SK-N-SH (cell line): Measurements from ENCODE around the gene CHST11. TPM values are rescaled to one million over a fixed set of nuclear protein-coding genes. Genes with fewer than 3 reads are reported as not detected.

Experiments
- CTCF ChIA-PET: fragments of 300-600, 350-600 bp; formaldehyde crosslinking; extraction: SDS; loops from one replicate; lab custom pipeline; 2021; lab: Yijun Ruan, JAX
- POLR2A ChIA-PET: fragments of 350-600 bp; sonication (Branson Sonifier 250); formaldehyde crosslinking; extraction: SDS; loops from one replicate; lab custom pipeline; 2020; ENCODE audit warnings: antibody characterized with exemption, inconsistent platforms; lab: Yijun Ruan, JAX
- DNase-seq: peaks from one replicate; pipeline ENCODE4 v3.0.0; 2012
- H2AFZ ChIP-seq: fragments of 200-600 bp; sonication (generic); 2 replicates; pipeline ENCODE4 v1.8.1; 2016; ENCODE audit warnings: antibody characterized with exemption, mild to moderate bottlenecking, low read depth
- H3F3A ChIP-seq: fragments of 200-600 bp; sonication (generic); replicated peaks from 2 replicates; pipeline ENCODE3; 2016; ENCODE audit warnings: antibody characterized with exemption, mild to moderate bottlenecking; ENCODE audit not compliant: insufficient read depth
- H3K27ac ChIP-seq, 2 experiments: fragments of 200-500 bp in 1 of 2; fragments of 200-600 bp in 1 of 2; sonication (Bioruptor generic) in 1 of 2; sonication (generic), shearing (Covaris generic) in 1 of 2; 2 replicates each; pipeline versions ENCODE4 v1.5.1 to v1.6.1; 2014 to 2016; ENCODE audit warnings: low read depth in 2 of 2, inconsistent platforms in 1 of 2, low read length in 1 of 2, mild to moderate bottlenecking in 1 of 2, mixed read lengths in 1 of 2
- H3K27me3 ChIP-seq: fragments of 200-600 bp; sonication (generic), shearing (Covaris generic); 2 replicates; pipeline ENCODE4 v1.6.1; 2016; ENCODE audit warnings: mixed run types; ENCODE audit not compliant: insufficient read depth
- H3K36me3 ChIP-seq, 2 experiments: fragments of 200-500 bp in 1 of 2; fragments of 200-600 bp in 1 of 2; sonication (Bioruptor generic) in 1 of 2; sonication (generic) in 1 of 2; replicated peaks in 1 of 2; 2 replicates each; pipeline versions ENCODE3 to v1.5.1; 2014 to 2016; ENCODE audit warnings: low read length in 1 of 2, mild to moderate bottlenecking in 1 of 2; ENCODE audit not compliant: insufficient read depth in 2 of 2, control insufficient read depth in 1 of 2
- H3K4me1 ChIP-seq, 2 experiments: fragments of 200-500 bp in 1 of 2; fragments of 200-600 bp in 1 of 2; sonication (Bioruptor generic) in 1 of 2; sonication (generic), shearing (Covaris generic) in 1 of 2; 2 replicates each; pipeline versions ENCODE4 v1.5.1 to v1.6.1; 2014 to 2016; ENCODE audit warnings: low read depth in 1 of 2, low read length in 1 of 2, mixed run types in 1 of 2; ENCODE audit not compliant: insufficient read depth in 2 of 2, control insufficient read depth in 1 of 2
- H3K4me2 ChIP-seq: fragments of 200-600 bp; sonication (generic), shearing (Covaris generic); 2 replicates; pipeline ENCODE4 v1.6.1; 2017; ENCODE audit warnings: mixed run types
- H3K4me3 ChIP-seq, 2 experiments: fragments of 200-500 bp in 1 of 2; fragments of 200-600 bp in 1 of 2; sonication (Bioruptor generic) in 1 of 2; sonication (generic), shearing (Covaris generic) in 1 of 2; 2 replicates each; pipeline versions ENCODE4 v1.5.1 to v1.8.1; 2014 to 2016; ENCODE audit warnings: low read depth in 2 of 2, inconsistent platforms in 1 of 2, low read length in 1 of 2, mild to moderate bottlenecking in 1 of 2, mixed read lengths in 1 of 2, moderate library complexity in 1 of 2
- H3K79me2 ChIP-seq: fragments of 200-600 bp; sonication (generic); 2 replicates; pipeline ENCODE4 v1.8.1; 2017; ENCODE audit warnings: mild to moderate bottlenecking; ENCODE audit not compliant: insufficient read depth
- H3K9ac ChIP-seq: fragments of 200-600 bp; sonication (generic); 2 replicates; pipeline ENCODE4 v1.6.1; 2017; ENCODE audit warnings: mixed run types
- H3K9me2 ChIP-seq: fragments of 200-600 bp; sonication (generic); 2 replicates; pipeline ENCODE4 v1.6.1; 2017; ENCODE audit warnings: mixed run types
- H3K9me3 ChIP-seq: fragments of 200-600 bp; sonication (generic); 2 replicates; pipeline ENCODE4 v1.6.1; 2017; ENCODE audit warnings: mixed run types, mild to moderate bottlenecking, moderate library complexity
- H4K20me1 ChIP-seq: fragments of 200-600 bp; sonication (generic); 2 replicates; pipeline ENCODE4 v1.6.1; 2017; ENCODE audit warnings: mild to moderate bottlenecking, mixed run types; ENCODE audit not compliant: insufficient read depth
- CHD2 ChIP-seq: fragments of 150-350 bp; IDR thresholded peaks from 2 replicates; pipeline ENCODE4 v1.6.1; 2018; ENCODE audit warnings: low read length; ENCODE audit not compliant: partially characterized antibody
- EP300 ChIP-seq, 2 experiments: IDR thresholded peaks; 2 replicates each; pipeline versions ENCODE4 v1.4.0 to v1.6.1; 2012; ENCODE audit warnings: borderline replicate concordance in 1 of 2, low read depth in 1 of 2, low read length in 1 of 2
- FOXJ3 ChIP-seq: sonication (generic); formaldehyde crosslinking; IDR thresholded peaks from 2 replicates; pipeline ENCODE4 v1.5.1; 2020; ENCODE audit warnings: mild to moderate bottlenecking, missing genetic modification reagents
- FOXM1 ChIP-seq: IDR thresholded peaks from 2 replicates; pipeline ENCODE4 v1.4.0; 2012; ENCODE audit warnings: low read depth, mild to moderate bottlenecking
- GABPA ChIP-seq: IDR thresholded peaks from 2 replicates; pipeline ENCODE4 v1.4.0; 2012; ENCODE audit warnings: low read depth, mild to moderate bottlenecking
- GATA2 ChIP-seq: sonication (generic); formaldehyde crosslinking; IDR thresholded peaks from 2 replicates; pipeline ENCODE4 v1.5.0; 2020; ENCODE audit warnings: mild to moderate bottlenecking, missing genetic modification reagents
- NFIC ChIP-seq: IDR thresholded peaks from 2 replicates; pipeline ENCODE4 v1.4.0; 2012; ENCODE audit warnings: borderline replicate concordance
- POLR2AphosphoS5 ChIP-seq: IDR thresholded peaks from 2 replicates; pipeline ENCODE4 v1.6.1; 2012; ENCODE audit warnings: low read depth, low read length
- REST ChIP-seq: IDR thresholded peaks from 2 replicates; pipeline ENCODE4 v1.6.1; 2012; ENCODE audit warnings: mild to moderate bottlenecking, low read depth, low read length, moderate library complexity
- RFX5 ChIP-seq: IDR thresholded peaks from 2 replicates; pipeline ENCODE4 v1.6.1; 2012; ENCODE audit warnings: mild to moderate bottlenecking, improper control_type of control experiment, low read length
- TCF12 ChIP-seq: IDR thresholded peaks from 2 replicates; pipeline ENCODE4 v1.4.0; 2012
- TEAD4 ChIP-seq: IDR thresholded peaks from 2 replicates; pipeline ENCODE4 v1.4.0; 2012; ENCODE audit warnings: mild to moderate bottlenecking, borderline replicate concordance; ENCODE audit not compliant: insufficient read depth
- USF2 ChIP-seq: fragments of 150-350 bp; IDR thresholded peaks from 2 replicates; pipeline ENCODE4 v1.6.1; 2017; ENCODE audit warnings: antibody characterized with exemption, low read length, low read depth, borderline replicate concordance
- YY1 ChIP-seq: IDR thresholded peaks from 2 replicates; pipeline ENCODE4 v1.4.0; 2012; ENCODE audit warnings: low read depth, mild to moderate bottlenecking
- WGBS: methylation state at CpG from one replicate; pipeline ENCODE4 v1.1.6; 2017; ENCODE audit warnings: low lambda C conversion rate; 5-methylcytosine and 5-hydroxymethylcytosine counted together
- polyA plus RNA-seq, 3 experiments: library from polyadenylated mRNA; depleted of rRNA; stranded (reverse); fragments of >200 nt; gene quantifications; 2 replicates each; pipeline ENCODE4 v1.2.3, GENCODE V29; 2012

The CHST11 gene
- polyA plus RNA-seq, 1 of the 3 experiments (the other 2 are of a cell fraction): 18.6 TPM

- TF ChIP-seq FOXJ3 (CRISPR knock-in tag) (no peak), USF2 (no peak), GABPA (no peak), TEAD4 (no peak), YY1 (no peak), REST (no peak), POLR2AphosphoS5 (no peak), FOXM1 (no peak), EP300 (IDR thresholded peaks at IDR 0.05; ENCODE audit: borderline replicate concordance in 1 of 2, low read depth in 1 of 2, low read length in 1 of 2) (no peak), GATA2 (CRISPR knock-in tag) (no peak)
Measured at GRCh38 chr12:104793285-104793684, 336.5 kb downstream of the CHST11 start (continued).

GRCh38 chr12:104793968-104794367 is 337.2 kb downstream of the CHST11 start:
- WGBS: 96% methylated on average over 1 of the region's 1 CpG

More at GRCh38 chr12:104793968-104794367, 337.2 kb downstream of the CHST11 start:
- Histone ChIP-seq H3K9ac (no peak overlapping the region), H3K36me3 (no peaks in the 10 kb centered on the region), H3K79me2 (no peaks in the 10 kb centered on the region), H2AFZ (no peak overlapping the region), H3K9me3 (no peaks in the 10 kb centered on the region), H4K20me1 (no peaks in the 10 kb centered on the region), H3K27ac (no peak overlapping the region), H3F3A (no peaks in the 10 kb centered on the region), H3K4me2 (no peak overlapping the region), H3K9me2 (no peaks in the 10 kb centered on the region), H3K4me3 (no peak overlapping the region), H3K27me3 (no peaks in the 10 kb centered on the region), H3K4me1 (peaks cover 4 to 10% of the 10 kb centered on the region in 2 experiments; a peak in 3 of 4 replicates)
- DNase-seq: no peak
- no peak for TF ChIP-seq CHD2
- TF ChIP-seq TCF12: no peak
- no peak for TF ChIP-seq FOXJ3 (CRISPR knock-in tag)
- no peak for TF ChIP-seq NFIC
- no peak for TF ChIP-seq RFX5
- POLR2A ChIA-PET: no interaction called here
- CTCF ChIA-PET: interaction anchor here (0.8 to 2.4 kb wide), 2 partner anchors 11 to 412 kb away, joined by 3 to 9 read pairs; no protein-coding TSS in a partner anchor
